HG03159 (cell line): ENCODE results near the gene KIF4A.
A peak's percentile ranks its signal among the peaks of the same experiment; 100 is the strongest.

Experiments used
- ATAC-seq: cut with Tn5 transposase; IDR thresholded peaks from one replicate; pipeline ENCODE4 v1.9.1; 2021; ENCODE audit warnings: mild to moderate bottlenecking, moderate library complexity; ENCODE audit not compliant: unreplicated experiment

The KIF4A gene

GRCh38 chrX:70437921-70438665 is 148.2 kb downstream of the KIF4A start:
- no peak for ATAC-seq

GRCh38 chrX:70439016-70439415 is 149.1 kb downstream of the KIF4A start:
- no peak for ATAC-seq

- ATAC-seq = no peak
Observed at GRCh38 chrX:70442224-70442623, 152.3 kb downstream of the KIF4A start.

GRCh38 chrX:70444326-70444945 is 154.5 kb downstream of the KIF4A start, which contains the start of gene DLG3:
Gene DLG3 (plus strand): TSS chrX:70444835. CDS start chrX:70445202, 367 bp downstream.
- ATAC-seq = no peak

GRCh38 chrX:70444946-70445656 is 155.2 kb downstream of the KIF4A start:
- ATAC-seq = no peak

GRCh38 chrX:70445951-70446350 is 156.0 kb downstream of the KIF4A start:
- no peak for ATAC-seq

- ATAC-seq = no peak
Observed at GRCh38 chrX:70446380-70447350, 156.8 kb downstream of the KIF4A start.

- no peak for ATAC-seq
Observed at GRCh38 chrX:70449457-70449966, 159.6 kb downstream of the KIF4A start.

- ATAC-seq = peak; percentile 34
Observed at GRCh38 chrX:70452143-70452733, 162.3 kb downstream of the KIF4A start.

- no peak for ATAC-seq
Observed at GRCh38 chrX:70453024-70453618, 163.2 kb downstream of the KIF4A start.

- ATAC-seq = peak; percentile 51
Observed at GRCh38 chrX:70454441-70455365, 164.8 kb downstream of the KIF4A start.

GRCh38 chrX:70455366-70456202 is 165.7 kb downstream of the KIF4A start:
- no peak for ATAC-seq

GRCh38 chrX:70456256-70456655 is 166.4 kb downstream of the KIF4A start:
- no peak for ATAC-seq

GRCh38 chrX:70461026-70461425 is 171.1 kb downstream of the KIF4A start:
- no peak for ATAC-seq

- ATAC-seq = no peak
Observed at GRCh38 chrX:70464051-70464450, 174.1 kb downstream of the KIF4A start.

- ATAC-seq = no peak
Observed at GRCh38 chrX:70466968-70467367, 177.1 kb downstream of the KIF4A start.

GRCh38 chrX:70468709-70469108 is 178.8 kb downstream of the KIF4A start:
- ATAC-seq = no peak
